ENCODE results near the gene FAR2.
"Not testable (repeated sequence)": the region's sequence is repeated elsewhere in the genome, so short reads cannot be mapped to it uniquely, and the experiment has no call there.

The FAR2 gene

DNA sequence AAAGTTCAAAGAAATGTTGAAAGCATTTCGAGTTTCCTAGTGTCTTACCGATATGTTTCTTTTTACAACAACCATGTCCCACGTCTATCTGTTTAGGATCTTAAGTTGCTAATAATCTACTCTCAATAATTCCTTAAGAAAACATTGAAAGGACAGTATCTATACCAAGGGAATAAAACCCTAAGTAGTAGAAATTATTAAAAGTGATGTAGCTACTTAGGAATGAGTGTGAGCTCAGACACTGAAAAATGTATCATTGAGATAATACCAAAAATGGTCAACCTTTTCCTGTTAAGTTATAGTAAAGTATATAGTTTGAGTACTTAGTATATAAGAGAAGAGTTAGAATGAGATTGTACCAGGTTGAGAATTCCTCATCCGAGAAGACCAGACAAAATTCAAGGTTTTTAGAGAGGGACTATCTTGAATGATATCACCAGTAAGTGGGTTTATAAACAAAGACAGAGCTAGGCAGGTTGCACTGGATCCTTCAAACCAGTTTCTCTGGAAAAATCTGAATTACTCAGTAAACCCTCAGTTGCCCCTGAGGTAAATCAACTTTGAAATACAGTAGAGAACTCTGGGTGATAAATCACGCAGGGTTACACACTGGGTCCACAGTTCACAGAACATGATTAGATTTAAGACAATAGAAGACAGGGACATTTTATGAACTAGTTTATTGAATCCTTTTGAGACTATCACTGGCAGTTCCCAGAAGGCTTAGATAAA lies 135.1 kb downstream of the FAR2 start:
- no peak for TF ChIP-seq ZFX (IDR thresholded peaks at IDR 0.05)
- TF ChIP-seq, protein P1, sequence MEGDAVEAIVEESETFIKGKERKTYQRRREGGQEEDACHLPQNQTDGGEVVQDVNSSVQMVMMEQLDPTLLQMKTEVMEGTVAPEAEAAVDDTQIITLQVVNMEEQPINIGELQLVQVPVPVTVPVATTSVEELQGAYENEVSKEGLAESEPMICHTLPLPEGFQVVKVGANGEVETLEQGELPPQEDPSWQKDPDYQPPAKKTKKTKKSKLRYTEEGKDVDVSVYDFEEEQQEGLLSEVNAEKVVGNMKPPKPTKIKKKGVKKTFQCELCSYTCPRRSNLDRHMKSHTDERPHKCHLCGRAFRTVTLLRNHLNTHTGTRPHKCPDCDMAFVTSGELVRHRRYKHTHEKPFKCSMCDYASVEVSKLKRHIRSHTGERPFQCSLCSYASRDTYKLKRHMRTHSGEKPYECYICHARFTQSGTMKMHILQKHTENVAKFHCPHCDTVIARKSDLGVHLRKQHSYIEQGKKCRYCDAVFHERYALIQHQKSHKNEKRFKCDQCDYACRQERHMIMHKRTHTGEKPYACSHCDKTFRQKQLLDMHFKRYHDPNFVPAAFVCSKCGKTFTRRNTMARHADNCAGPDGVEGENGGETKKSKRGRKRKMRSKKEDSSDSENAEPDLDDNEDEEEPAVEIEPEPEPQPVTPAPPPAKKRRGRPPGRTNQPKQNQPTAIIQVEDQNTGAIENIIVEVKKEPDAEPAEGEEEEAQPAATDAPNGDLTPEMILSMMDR (conservative IDR thresholded peaks at IDR 0.05) = no peak
- no peak overlapping the region for H3K27ac ChIP-seq

DNA sequence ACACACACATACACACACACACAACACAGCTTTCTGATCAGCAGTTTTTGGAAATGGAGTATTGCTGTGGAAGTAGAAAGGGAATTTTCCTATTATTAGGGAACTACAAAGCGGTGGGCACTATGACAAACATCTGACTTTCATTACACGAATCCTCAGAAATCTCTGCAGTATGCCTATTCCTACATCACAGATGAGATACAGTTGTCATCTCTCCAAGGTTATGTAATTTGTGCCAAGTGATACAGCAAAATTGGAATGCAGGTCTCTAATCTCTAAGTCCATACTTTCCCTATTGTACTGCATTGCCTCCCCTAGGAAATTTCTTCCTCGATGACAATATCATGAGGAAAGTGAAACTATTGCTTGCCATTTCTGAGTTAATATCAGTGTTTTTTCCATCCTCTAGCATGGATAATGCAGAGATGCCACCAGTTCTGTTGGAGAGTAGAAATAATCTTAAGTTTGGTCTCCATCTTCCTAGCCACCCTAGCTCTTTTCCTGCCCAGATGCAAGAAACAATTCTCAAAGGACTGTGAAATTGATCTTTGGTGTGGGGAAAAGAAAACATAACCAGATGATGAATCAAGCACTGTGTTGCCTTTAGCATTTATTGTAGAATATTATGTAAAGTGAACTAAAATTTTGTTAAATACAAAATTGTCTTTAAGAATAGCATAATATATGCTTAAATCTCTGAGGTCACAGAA lies 137.2 kb downstream of the FAR2 start:
- H3K27ac ChIP-seq = no peak overlapping the region
- no peak for TF ChIP-seq ZFX (IDR thresholded peaks at IDR 0.05)
- TF ChIP-seq, protein P1 (conservative IDR thresholded peaks at IDR 0.05) = no peak

DNA sequence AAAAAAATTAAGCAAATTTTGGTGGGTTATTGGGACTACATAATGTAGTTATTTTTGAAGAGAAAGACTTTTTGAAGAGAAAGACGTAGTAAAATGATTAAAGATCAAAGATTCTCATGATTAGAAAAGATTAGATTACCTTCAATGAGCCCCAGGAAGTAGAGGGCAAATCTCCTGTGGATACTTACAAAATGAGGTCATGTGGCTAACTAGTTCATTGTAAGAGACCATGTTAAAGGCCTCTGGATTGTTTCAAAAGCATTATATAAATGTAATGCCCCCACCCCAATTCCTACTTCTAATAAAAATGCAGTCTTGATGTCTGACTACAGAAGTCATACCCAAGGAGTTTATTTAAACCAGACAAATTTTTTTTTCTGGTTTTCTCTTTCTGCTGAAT lies 138.5 kb downstream of the FAR2 start:
- H3K27ac ChIP-seq = no peak overlapping the region
- TF ChIP-seq, protein P1 (conservative IDR thresholded peaks at IDR 0.05) = no peak
- TF ChIP-seq ZFX (IDR thresholded peaks at IDR 0.05) = no peak

DNA sequence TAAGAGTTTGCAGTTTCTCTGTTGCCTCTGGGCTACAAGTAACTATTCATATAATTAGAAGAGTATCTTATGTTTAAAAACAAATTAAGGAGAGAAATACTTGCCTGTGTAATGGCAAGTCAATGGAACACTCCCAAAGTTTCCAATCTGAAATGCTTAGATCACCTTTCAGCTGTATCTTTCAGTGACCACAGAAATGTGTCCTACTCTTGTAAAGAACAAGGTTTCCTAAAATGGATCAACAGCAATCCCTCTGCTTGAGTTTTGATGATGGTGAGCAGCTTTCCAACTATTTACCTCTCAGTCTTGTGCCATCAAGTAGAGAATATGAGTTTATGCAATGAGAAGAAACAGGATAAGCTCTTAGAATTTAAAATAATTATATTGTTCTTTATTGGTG lies 139.0 kb downstream of the FAR2 start:
- no peak overlapping the region for H3K27ac ChIP-seq
- TF ChIP-seq, protein P1 (conservative IDR thresholded peaks at IDR 0.05) = no peak
- TF ChIP-seq ZFX (IDR thresholded peaks at IDR 0.05) = no peak

DNA sequence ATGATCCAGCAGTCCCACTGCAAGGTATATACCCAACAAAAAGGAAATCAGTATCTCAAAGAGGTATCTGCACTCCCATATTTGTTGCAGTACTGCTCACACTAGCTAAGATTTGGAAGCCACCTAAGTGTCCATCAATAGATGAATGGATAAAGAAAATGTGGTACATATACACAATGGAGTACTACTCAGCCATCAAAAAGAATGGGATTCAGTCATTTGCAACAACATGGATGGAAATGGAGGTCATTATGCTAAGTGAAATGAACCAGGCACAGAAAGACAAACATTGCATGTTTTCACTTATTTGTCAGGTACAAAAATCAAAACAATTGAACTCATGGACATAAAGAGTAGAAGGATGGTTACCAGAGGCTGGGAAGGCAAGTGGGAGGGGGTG lies 141.4 kb downstream of the FAR2 start:
- not testable (repeated sequence) for H3K27ac ChIP-seq

DNA sequence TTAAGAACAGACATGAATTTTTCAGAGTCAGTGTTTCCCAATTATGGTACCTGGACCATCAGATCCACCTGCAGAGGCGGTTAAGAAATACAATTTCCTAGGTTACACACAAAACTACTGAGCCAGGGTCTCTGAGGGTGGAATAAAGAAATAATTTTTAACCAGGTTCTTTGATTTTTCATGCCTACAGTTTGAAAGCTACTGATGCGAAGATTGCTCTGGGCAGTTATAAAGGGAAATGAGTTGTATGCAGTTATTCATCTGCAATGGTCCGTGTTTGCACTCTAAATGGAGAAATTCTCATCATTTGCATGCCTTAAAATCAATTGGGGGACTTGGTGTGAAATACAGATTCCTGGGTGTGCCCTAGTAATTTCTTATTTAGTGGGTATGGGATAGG lies 142.1 kb downstream of the FAR2 start:
- H3K27ac ChIP-seq = no peak overlapping the region
- TF ChIP-seq, protein P1 (conservative IDR thresholded peaks at IDR 0.05) = no peak
- no peak for TF ChIP-seq ZFX (IDR thresholded peaks at IDR 0.05)

DNA sequence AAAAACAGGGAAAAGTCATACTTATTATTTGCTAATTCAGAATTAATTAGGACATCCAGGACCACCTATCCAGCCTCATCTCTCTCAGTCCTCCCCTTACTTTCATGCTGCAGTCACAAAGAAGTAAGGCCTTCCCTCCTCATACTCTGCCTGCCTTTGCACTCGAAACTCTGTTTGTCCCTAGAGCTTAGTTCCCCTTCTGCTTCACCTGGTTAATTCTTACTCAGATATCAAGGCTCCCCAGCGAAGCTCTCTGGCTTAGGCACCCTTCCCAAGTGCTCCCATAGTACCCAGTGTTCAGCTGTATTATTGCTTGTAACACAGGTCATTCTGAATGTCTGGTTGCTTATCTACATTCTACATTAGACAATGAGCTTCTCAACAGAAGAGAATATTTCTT lies 150.6 kb downstream of the FAR2 start:
- TF ChIP-seq ZFX (IDR thresholded peaks at IDR 0.05) = no peak
- TF ChIP-seq, protein P1 (conservative IDR thresholded peaks at IDR 0.05) = no peak
- no peak overlapping the region for H3K27ac ChIP-seq
